CD4-positive, alpha-beta T cell treated with Interleukin-4 for 4 hours (primary cell): Measurements from ENCODE around the gene ZNF385B.
"Not testable (repeated sequence)": the region's sequence is repeated elsewhere in the genome, so short reads cannot be mapped to it uniquely, and the experiment has no call there.

ENCODE experiments used
- DNase-seq: peaks from one replicate; pipeline ENCODE4 v3.0.0-alpha.2; 2020

The ZNF385B gene

GRCh38 chr2:179861416-179862067, at the start of gene ZNF385B:
TSS of gene ZNF385B (minus strand) at chr2:179861612.
- no peak for DNase-seq

GRCh38 chr2:179910735-179911113, 49.3 kb upstream of the ZNF385B start:
- DNase-seq, result no peak

- DNase-seq, result no peak
Measured at GRCh38 chr2:179909845-179910734, 48.7 kb upstream of the ZNF385B start.

- no peak for DNase-seq
Measured at GRCh38 chr2:179900655-179901054, 39.2 kb upstream of the ZNF385B start.

- no peak for DNase-seq
Measured at GRCh38 chr2:179899666-179900065, 38.3 kb upstream of the ZNF385B start.

- no peak for DNase-seq
Measured at GRCh38 chr2:179898873-179899272, 37.5 kb upstream of the ZNF385B start.

- DNase-seq, result no peak
Measured at GRCh38 chr2:179893616-179894015, 32.2 kb upstream of the ZNF385B start.

GRCh38 chr2:179891237-179891636, 29.8 kb upstream of the ZNF385B start:
- DNase-seq, result no peak

GRCh38 chr2:179890666-179891065, 29.3 kb upstream of the ZNF385B start:
- DNase-seq, result no peak

GRCh38 chr2:179888642-179889041, 27.2 kb upstream of the ZNF385B start:
- not testable (repeated sequence) for DNase-seq

- DNase-seq, result no peak
Measured at GRCh38 chr2:179884193-179884592, 22.8 kb upstream of the ZNF385B start.

- DNase-seq, result no peak
Measured at GRCh38 chr2:179882851-179883806, 21.7 kb upstream of the ZNF385B start.

- DNase-seq, result no peak
Measured at GRCh38 chr2:179877601-179878364, 16.4 kb upstream of the ZNF385B start.

GRCh38 chr2:179876266-179876665, 14.9 kb upstream of the ZNF385B start:
- DNase-seq, result no peak

- no peak for DNase-seq
Measured at GRCh38 chr2:179875864-179876263, 14.5 kb upstream of the ZNF385B start.

- DNase-seq, result no peak
Measured at GRCh38 chr2:179862898-179863458, 1.6 kb upstream of the ZNF385B start.

- DNase-seq, result no peak
Measured at GRCh38 chr2:179861027-179861415, 391 bp downstream of the ZNF385B start.

GRCh38 chr2:179860255-179861026, 971 bp downstream of the ZNF385B start:
- DNase-seq, result no peak

- no peak for DNase-seq
Measured at GRCh38 chr2:179859523-179859922, 1.9 kb downstream of the ZNF385B start.

- no peak for DNase-seq
Measured at GRCh38 chr2:179857236-179857635, 4.2 kb downstream of the ZNF385B start.

- no peak for DNase-seq
Measured at GRCh38 chr2:179856205-179856604, 5.2 kb downstream of the ZNF385B start.
